ENCODE results near the gene RNF4.
A peak's percentile ranks its signal among the peaks of the same experiment; 100 is the strongest.
"Not testable (repeated sequence)": the region's sequence is repeated elsewhere in the genome, so short reads cannot be mapped to it uniquely, and the experiment has no call there.

The RNF4 gene

GRCh38 chr4:2510351-2511259, 41.7 kb downstream of the RNF4 start:
- peaks cover 4% of the 10 kb centered on the region for H3K4me1 Mint-ChIP-seq (ENCODE audit: low read depth)
- no peak overlapping the region for H3K27ac Mint-ChIP-seq
- H3K27me3 Mint-ChIP-seq (ENCODE audit: low read depth) = no peaks in the 10 kb centered on the region
- no peaks in the 10 kb centered on the region for H3K9me3 Mint-ChIP-seq
- H3K36me3 Mint-ChIP-seq (ENCODE audit: low read depth) = peaks cover 31% of the 10 kb centered on the region
- H3K4me3 Mint-ChIP-seq = no peak overlapping the region

GRCh38 chr4:2511645-2512131, 42.8 kb downstream of the RNF4 start:
- peaks cover 4% of the 10 kb centered on the region for H3K4me1 Mint-ChIP-seq (ENCODE audit: low read depth)
- H3K36me3 Mint-ChIP-seq (ENCODE audit: low read depth) = peaks cover 31% of the 10 kb centered on the region
- H3K4me3 Mint-ChIP-seq = no peak overlapping the region
- H3K27ac Mint-ChIP-seq = peak overlapping the region; percentile 61
- no peaks in the 10 kb centered on the region for H3K9me3 Mint-ChIP-seq
- no peaks in the 10 kb centered on the region for H3K27me3 Mint-ChIP-seq (ENCODE audit: low read depth)

GRCh38 chr4:2512396-2513135, 43.7 kb downstream of the RNF4 start:
- no peaks in the 10 kb centered on the region for H3K27me3 Mint-ChIP-seq (ENCODE audit: low read depth)
- H3K4me1 Mint-ChIP-seq (ENCODE audit: low read depth) = peaks cover 4% of the 10 kb centered on the region
- H3K27ac Mint-ChIP-seq = peak overlapping the region; percentile 61
- H3K36me3 Mint-ChIP-seq (ENCODE audit: low read depth) = peaks cover 27% of the 10 kb centered on the region
- H3K9me3 Mint-ChIP-seq = no peaks in the 10 kb centered on the region
- no peak overlapping the region for H3K4me3 Mint-ChIP-seq

GRCh38 chr4:2514193-2514592, 45.3 kb downstream of the RNF4 start:
- peaks cover 25% of the 10 kb centered on the region for H3K36me3 Mint-ChIP-seq (ENCODE audit: low read depth)
- H3K27ac Mint-ChIP-seq; H3K4me1 Mint-ChIP-seq (ENCODE audit: low read depth); H3K9me3 Mint-ChIP-seq; H3K4me3 Mint-ChIP-seq; H3K27me3 Mint-ChIP-seq (ENCODE audit: low read depth): not testable (repeated sequence)

GRCh38 chr4:2514944-2515343, 46.0 kb downstream of the RNF4 start:
- H3K27ac Mint-ChIP-seq; H3K27me3 Mint-ChIP-seq (ENCODE audit: low read depth); H3K4me3 Mint-ChIP-seq; H3K4me1 Mint-ChIP-seq (ENCODE audit: low read depth); H3K9me3 Mint-ChIP-seq: not testable (repeated sequence)
- H3K36me3 Mint-ChIP-seq (ENCODE audit: low read depth) = peaks cover 25% of the 10 kb centered on the region

GRCh38 chr4:2515830-2516550, 47.1 kb downstream of the RNF4 start:
- Mint-ChIP-seq H3K27ac (no peak overlapping the region), H3K4me1 (ENCODE audit: low read depth) (no peaks in the 10 kb centered on the region), H3K36me3 (ENCODE audit: low read depth) (peaks cover 23% of the 10 kb centered on the region), H3K27me3 (ENCODE audit: low read depth) (no peaks in the 10 kb centered on the region), H3K9me3 (no peaks in the 10 kb centered on the region), H3K4me3 (no peak overlapping the region)

GRCh38 chr4:2516635-2517034, 47.7 kb downstream of the RNF4 start:
- no peaks in the 10 kb centered on the region for H3K9me3 Mint-ChIP-seq
- H3K27ac Mint-ChIP-seq = no peak overlapping the region
- H3K27me3 Mint-ChIP-seq (ENCODE audit: low read depth) = no peaks in the 10 kb centered on the region
- H3K4me1 Mint-ChIP-seq (ENCODE audit: low read depth) = no peaks in the 10 kb centered on the region
- no peak overlapping the region for H3K4me3 Mint-ChIP-seq
- peaks cover 26% of the 10 kb centered on the region for H3K36me3 Mint-ChIP-seq (ENCODE audit: low read depth)

- H3K36me3 Mint-ChIP-seq (ENCODE audit: low read depth) = no peaks in the 10 kb centered on the region
- no peaks in the 10 kb centered on the region for H3K9me3 Mint-ChIP-seq
- no peak overlapping the region for H3K27ac Mint-ChIP-seq
- H3K4me1 Mint-ChIP-seq (ENCODE audit: low read depth) = no peaks in the 10 kb centered on the region
- no peak overlapping the region for H3K4me3 Mint-ChIP-seq
- no peaks in the 10 kb centered on the region for H3K27me3 Mint-ChIP-seq (ENCODE audit: low read depth)
Observed at GRCh38 chr4:2526559-2526958, 57.7 kb downstream of the RNF4 start.

GRCh38 chr4:2534904-2535375, 66.0 kb downstream of the RNF4 start:
- Mint-ChIP-seq H3K27me3 (ENCODE audit: low read depth) (no peaks in the 10 kb centered on the region), H3K36me3 (ENCODE audit: low read depth) (no peaks in the 10 kb centered on the region), H3K9me3 (no peaks in the 10 kb centered on the region), H3K4me3 (peak overlapping the region; percentile 88), H3K4me1 (ENCODE audit: low read depth) (peaks cover 13% of the 10 kb centered on the region), H3K27ac (peak overlapping the region; percentile 82)

GRCh38 chr4:2535376-2536192, 66.7 kb downstream of the RNF4 start:
- Mint-ChIP-seq H3K9me3 (no peaks in the 10 kb centered on the region), H3K36me3 (ENCODE audit: low read depth) (no peaks in the 10 kb centered on the region), H3K27me3 (ENCODE audit: low read depth) (no peaks in the 10 kb centered on the region), H3K4me3 (peak overlapping the region; percentile 88), H3K4me1 (ENCODE audit: low read depth) (peaks cover 13% of the 10 kb centered on the region), H3K27ac (peak overlapping the region; percentile 94)

GRCh38 chr4:2536193-2537010, 67.5 kb downstream of the RNF4 start, which contains the start of gene FAM193A:
Gene FAM193A, plus strand, starts transcription at chr4:2536647. Its CDS starts 269 bp downstream, at chr4:2536916.
- H3K27ac Mint-ChIP-seq = peak within 1 kb of the TSS; percentile 94
- no peaks in the 10 kb centered on the region for H3K9me3 Mint-ChIP-seq
- H3K4me1 Mint-ChIP-seq (ENCODE audit: low read depth) = peaks cover 13% of the 10 kb centered on the region
- H3K27me3 Mint-ChIP-seq (ENCODE audit: low read depth) = no peaks in the 10 kb centered on the region
- H3K36me3 Mint-ChIP-seq (ENCODE audit: low read depth) = no peaks in the 10 kb centered on the region
- peak within 1 kb of the TSS; percentile 88 for H3K4me3 Mint-ChIP-seq

GRCh38 chr4:2537011-2537830, 68.3 kb downstream of the RNF4 start:
- H3K4me1 Mint-ChIP-seq (ENCODE audit: low read depth) = peaks cover 13% of the 10 kb centered on the region
- no peaks in the 10 kb centered on the region for H3K36me3 Mint-ChIP-seq (ENCODE audit: low read depth)
- peak overlapping the region; percentile 87 for H3K4me3 Mint-ChIP-seq
- no peaks in the 10 kb centered on the region for H3K9me3 Mint-ChIP-seq
- peak overlapping the region; percentile 87 for H3K27ac Mint-ChIP-seq
- no peaks in the 10 kb centered on the region for H3K27me3 Mint-ChIP-seq (ENCODE audit: low read depth)

All from T-helper 1 cell treated with Interleukin-12 subunit alpha and Interleukin-12 subunit beta and Interleukin-4 antibody, amounts not matched to agents 30 μg/mL and 1 μg/mL, for 36 hours (primary cell).